AG09319 (cell line): ENCODE measurements around the gene ZBTB20.

Source experiments
- DNase-seq: peaks from one replicate; pipeline ENCODE4 v3.0.0-alpha.2; 2010; ENCODE audit warnings: low read depth; ENCODE audit errors: extremely low read depth
- TF ChIP-seq, protein P1 (sequence below): IDR thresholded peaks from 2 replicates; pipeline ENCODE4 v1.5.1; 2011; ENCODE audit warnings: low read depth, mild to moderate bottlenecking, inconsistent platforms, low read length, moderate library complexity

ZBTB20 gene

DNA sequence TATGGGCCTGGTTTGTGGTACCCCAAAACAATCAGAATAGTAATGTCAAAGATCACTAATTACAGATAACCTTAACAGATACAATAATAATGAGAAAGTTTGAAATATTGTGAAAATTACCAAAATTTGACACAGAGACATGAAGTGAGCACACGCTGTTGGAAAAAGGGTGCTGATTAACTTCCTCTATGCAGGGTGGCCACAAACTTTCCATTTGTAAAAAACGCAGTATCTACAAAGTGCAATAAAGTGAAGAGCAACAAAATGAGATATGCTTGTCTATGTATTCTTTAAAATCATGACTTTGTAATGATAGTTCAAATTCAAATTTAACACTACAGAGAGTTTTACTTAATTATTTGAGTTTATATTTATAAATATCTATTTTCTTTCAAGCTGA is 860.8 kb downstream of the ZBTB20 start:
- TF ChIP-seq, protein P1, sequence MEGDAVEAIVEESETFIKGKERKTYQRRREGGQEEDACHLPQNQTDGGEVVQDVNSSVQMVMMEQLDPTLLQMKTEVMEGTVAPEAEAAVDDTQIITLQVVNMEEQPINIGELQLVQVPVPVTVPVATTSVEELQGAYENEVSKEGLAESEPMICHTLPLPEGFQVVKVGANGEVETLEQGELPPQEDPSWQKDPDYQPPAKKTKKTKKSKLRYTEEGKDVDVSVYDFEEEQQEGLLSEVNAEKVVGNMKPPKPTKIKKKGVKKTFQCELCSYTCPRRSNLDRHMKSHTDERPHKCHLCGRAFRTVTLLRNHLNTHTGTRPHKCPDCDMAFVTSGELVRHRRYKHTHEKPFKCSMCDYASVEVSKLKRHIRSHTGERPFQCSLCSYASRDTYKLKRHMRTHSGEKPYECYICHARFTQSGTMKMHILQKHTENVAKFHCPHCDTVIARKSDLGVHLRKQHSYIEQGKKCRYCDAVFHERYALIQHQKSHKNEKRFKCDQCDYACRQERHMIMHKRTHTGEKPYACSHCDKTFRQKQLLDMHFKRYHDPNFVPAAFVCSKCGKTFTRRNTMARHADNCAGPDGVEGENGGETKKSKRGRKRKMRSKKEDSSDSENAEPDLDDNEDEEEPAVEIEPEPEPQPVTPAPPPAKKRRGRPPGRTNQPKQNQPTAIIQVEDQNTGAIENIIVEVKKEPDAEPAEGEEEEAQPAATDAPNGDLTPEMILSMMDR, result no peak
- no peak for DNase-seq

DNA sequence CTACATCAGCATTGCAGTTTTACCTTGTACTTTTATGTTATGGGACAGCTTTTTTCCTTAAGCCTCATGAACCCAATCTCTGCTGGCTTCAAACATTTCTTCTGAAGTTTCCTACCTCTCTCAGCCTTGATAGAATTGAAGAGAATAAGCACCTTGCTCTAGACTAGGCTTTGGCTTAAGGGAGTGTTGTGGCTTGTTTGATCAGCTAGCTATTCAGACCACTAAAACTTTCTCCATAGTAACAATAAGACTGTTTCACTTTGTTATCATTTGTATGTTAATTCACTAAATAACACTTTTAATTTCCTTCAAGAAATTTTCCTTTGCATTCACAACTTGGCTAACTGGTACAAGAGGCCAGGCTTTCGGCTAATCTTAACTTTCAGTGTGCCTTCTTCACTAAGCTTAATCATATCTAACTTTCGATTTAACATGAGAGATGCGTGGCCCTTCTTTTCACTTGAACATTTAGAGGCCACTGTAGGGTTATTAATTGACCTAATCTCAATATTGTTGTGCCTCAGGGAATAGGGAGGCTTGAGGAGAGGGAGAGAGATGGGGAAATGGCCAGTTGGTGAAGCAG is 861.3 kb downstream of the ZBTB20 start:
- no peak for DNase-seq
- TF ChIP-seq, protein P1, result no peak

DNA sequence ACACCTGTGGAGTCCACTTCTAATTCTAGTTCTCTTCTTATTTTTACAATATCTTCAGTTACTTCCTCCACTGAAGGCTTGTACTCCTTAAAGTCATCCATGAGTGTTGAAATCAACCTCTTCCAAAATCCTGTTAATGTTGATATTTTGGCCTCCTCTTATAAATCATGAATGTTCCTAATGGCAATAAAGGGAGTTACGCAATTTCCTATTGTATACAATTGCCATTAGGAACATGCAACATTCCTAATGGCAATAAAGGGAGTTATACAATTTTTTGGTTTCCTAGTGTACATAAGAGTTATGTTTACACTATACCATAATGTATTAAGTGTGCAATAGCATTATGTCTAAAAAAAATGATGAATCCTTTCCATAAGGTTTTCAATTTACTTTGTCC is 862.4 kb downstream of the ZBTB20 start:
- no peak for DNase-seq
- TF ChIP-seq, protein P1, result no peak
